GM19397 (cell line): ENCODE measurements around the gene CALCOCO1.
"Not testable (repeated sequence)": the region's sequence is repeated elsewhere in the genome, so short reads cannot be mapped to it uniquely, and the experiment has no call there.

Experiments used
- ATAC-seq: cut with Tn5 transposase; IDR thresholded peaks from one replicate; pipeline ENCODE4 v1.9.1; 2021; ENCODE audit warnings: mild to moderate bottlenecking, moderate library complexity; ENCODE audit not compliant: unreplicated experiment

CALCOCO1 gene

GRCh38 chr12:53700567-53700966, 26.7 kb downstream of the CALCOCO1 start:
- ATAC-seq, result no peak

- ATAC-seq, result no peak
Measured at GRCh38 chr12:53699678-53700025, 27.6 kb downstream of the CALCOCO1 start.

- ATAC-seq, result no peak
Measured at GRCh38 chr12:53698948-53699677, 28.1 kb downstream of the CALCOCO1 start.

GRCh38 chr12:53696655-53697331, 30.5 kb downstream of the CALCOCO1 start:
- ATAC-seq, result no peak

- ATAC-seq, result no peak
Measured at GRCh38 chr12:53696285-53696654, 31.0 kb downstream of the CALCOCO1 start.

- no peak for ATAC-seq
Measured at GRCh38 chr12:53695152-53696145, 31.8 kb downstream of the CALCOCO1 start.

- no peak for ATAC-seq
Measured at GRCh38 chr12:53694756-53695151, 32.5 kb downstream of the CALCOCO1 start.

GRCh38 chr12:53688134-53688533, 39.1 kb downstream of the CALCOCO1 start:
- ATAC-seq, result no peak

GRCh38 chr12:53686436-53686835, 40.8 kb downstream of the CALCOCO1 start:
- no peak for ATAC-seq

- no peak for ATAC-seq
Measured at GRCh38 chr12:53684654-53685220, 42.5 kb downstream of the CALCOCO1 start.

GRCh38 chr12:53683983-53684382, 43.3 kb downstream of the CALCOCO1 start:
- ATAC-seq, result no peak

- ATAC-seq, result no peak
Measured at GRCh38 chr12:53683494-53683893, 43.8 kb downstream of the CALCOCO1 start.

GRCh38 chr12:53680061-53680460, 47.2 kb downstream of the CALCOCO1 start:
- not testable (repeated sequence) for ATAC-seq

- no peak for ATAC-seq
Measured at GRCh38 chr12:53677800-53678148, 49.5 kb downstream of the CALCOCO1 start.

GRCh38 chr12:53677016-53677799, 50.0 kb downstream of the CALCOCO1 start:
- no peak for ATAC-seq

- no peak for ATAC-seq
Measured at GRCh38 chr12:53676656-53677015, 50.6 kb downstream of the CALCOCO1 start.

- ATAC-seq, result peak; percentile 93
Measured at GRCh38 chr12:53675701-53676607, 51.3 kb downstream of the CALCOCO1 start, which contains the start of gene ATP5MC2. ATP5MC2 (minus strand) TSS chr12:53676083; CDS start chr12:53672614, 3,469 bp downstream.

GRCh38 chr12:53674977-53675700, 52.1 kb downstream of the CALCOCO1 start:
- ATAC-seq, result no peak

GRCh38 chr12:53670971-53671370, 56.3 kb downstream of the CALCOCO1 start:
- no peak for ATAC-seq
